Measurements from ENCODE around the gene SNX5. TPM values are rescaled to one million over a fixed set of nuclear protein-coding genes. Genes with fewer than 3 reads are reported as not detected.

Gene SNX5
- polyA plus RNA-seq, 1 donor from 2014 or later = 59.8 TPM

DNA sequence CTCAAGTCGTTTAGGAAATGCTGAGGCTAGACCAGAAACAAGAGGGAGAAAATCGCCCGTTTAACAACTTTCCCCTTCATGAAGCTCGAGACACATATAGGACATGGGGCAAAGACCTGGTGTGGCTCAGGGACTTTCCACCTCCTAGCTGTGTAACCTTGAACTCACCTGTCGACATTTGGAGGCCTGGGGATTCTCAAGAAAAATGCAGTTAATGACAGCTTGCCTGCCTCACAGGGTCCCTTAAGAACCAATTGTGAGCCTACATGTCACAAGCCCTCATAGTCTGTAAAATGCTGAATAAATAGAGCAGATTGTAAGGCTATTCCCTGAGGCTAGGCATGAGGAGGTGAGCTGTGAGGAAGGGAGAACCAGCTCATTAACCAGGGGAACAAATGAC is 35.3 kb upstream of the SNX5 start:
- H3K79me2 ChIP-seq (replicated peaks; ENCODE audit: insufficient read depth, low read length) = no peaks in the 10 kb centered on the region
- H2AFZ ChIP-seq (ENCODE audit: low read depth, low read length) = no peak overlapping the region
- no peaks in the 10 kb centered on the region for H4K20me1 ChIP-seq (ENCODE audit: insufficient read depth)
- no peak overlapping the region for H3K27ac ChIP-seq (ENCODE audit: low read length)
- H3F3A ChIP-seq (ENCODE audit: insufficient read depth, low read length, poor library complexity, severe bottlenecking) = no peaks in the 10 kb centered on the region
- no peaks in the 10 kb centered on the region for H3K9me3 ChIP-seq (ENCODE audit: low read length)
- H3K27me3 ChIP-seq (ENCODE audit: insufficient read depth, low read depth, low read length) = no peaks in the 10 kb centered on the region
- H3K4me2 ChIP-seq (ENCODE audit: low read length) = no peak overlapping the region
- no peaks in the 10 kb centered on the region for H3K9me2 ChIP-seq (ENCODE audit: insufficient read depth, low read length)
- no peak overlapping the region for H3K9ac ChIP-seq (ENCODE audit: low read length)
- no peak overlapping the region for H3K4me3 ChIP-seq (ENCODE audit: low read length)
- H3K36me3 ChIP-seq (ENCODE audit: insufficient read depth, low read length) = no peaks in the 10 kb centered on the region
- TF ChIP-seq, protein P1, sequence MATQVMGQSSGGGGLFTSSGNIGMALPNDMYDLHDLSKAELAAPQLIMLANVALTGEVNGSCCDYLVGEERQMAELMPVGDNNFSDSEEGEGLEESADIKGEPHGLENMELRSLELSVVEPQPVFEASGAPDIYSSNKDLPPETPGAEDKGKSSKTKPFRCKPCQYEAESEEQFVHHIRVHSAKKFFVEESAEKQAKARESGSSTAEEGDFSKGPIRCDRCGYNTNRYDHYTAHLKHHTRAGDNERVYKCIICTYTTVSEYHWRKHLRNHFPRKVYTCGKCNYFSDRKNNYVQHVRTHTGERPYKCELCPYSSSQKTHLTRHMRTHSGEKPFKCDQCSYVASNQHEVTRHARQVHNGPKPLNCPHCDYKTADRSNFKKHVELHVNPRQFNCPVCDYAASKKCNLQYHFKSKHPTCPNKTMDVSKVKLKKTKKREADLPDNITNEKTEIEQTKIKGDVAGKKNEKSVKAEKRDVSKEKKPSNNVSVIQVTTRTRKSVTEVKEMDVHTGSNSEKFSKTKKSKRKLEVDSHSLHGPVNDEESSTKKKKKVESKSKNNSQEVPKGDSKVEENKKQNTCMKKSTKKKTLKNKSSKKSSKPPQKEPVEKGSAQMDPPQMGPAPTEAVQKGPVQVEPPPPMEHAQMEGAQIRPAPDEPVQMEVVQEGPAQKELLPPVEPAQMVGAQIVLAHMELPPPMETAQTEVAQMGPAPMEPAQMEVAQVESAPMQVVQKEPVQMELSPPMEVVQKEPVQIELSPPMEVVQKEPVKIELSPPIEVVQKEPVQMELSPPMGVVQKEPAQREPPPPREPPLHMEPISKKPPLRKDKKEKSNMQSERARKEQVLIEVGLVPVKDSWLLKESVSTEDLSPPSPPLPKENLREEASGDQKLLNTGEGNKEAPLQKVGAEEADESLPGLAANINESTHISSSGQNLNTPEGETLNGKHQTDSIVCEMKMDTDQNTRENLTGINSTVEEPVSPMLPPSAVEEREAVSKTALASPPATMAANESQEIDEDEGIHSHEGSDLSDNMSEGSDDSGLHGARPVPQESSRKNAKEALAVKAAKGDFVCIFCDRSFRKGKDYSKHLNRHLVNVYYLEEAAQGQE (IDR thresholded peaks at IDR 0.05; ENCODE audit: borderline replicate concordance) = no peak
- TF ChIP-seq POLR2AphosphoS5 (IDR thresholded peaks at IDR 0.05) (no peak), EZH2 (IDR thresholded peaks at IDR 0.05; ENCODE audit: borderline replicate concordance, insufficient read depth, low read length, poor library complexity, severe bottlenecking) (no peak), EP300 (conservative IDR thresholded peaks at IDR 0.05; ENCODE audit: poor library complexity, severe bottlenecking) (no peak), SMC3 (conservative IDR thresholded peaks at IDR 0.05; ENCODE audit: poor library complexity) (no peak), MXI1 (conservative IDR thresholded peaks at IDR 0.05; ENCODE audit: poor library complexity, severe bottlenecking) (no peak), TAF1 (IDR thresholded peaks at IDR 0.05; ENCODE audit: low read depth) (no peak), RAD21 (conservative IDR thresholded peaks at IDR 0.05) (no peak)
- TF ChIP-seq, protein P2, sequence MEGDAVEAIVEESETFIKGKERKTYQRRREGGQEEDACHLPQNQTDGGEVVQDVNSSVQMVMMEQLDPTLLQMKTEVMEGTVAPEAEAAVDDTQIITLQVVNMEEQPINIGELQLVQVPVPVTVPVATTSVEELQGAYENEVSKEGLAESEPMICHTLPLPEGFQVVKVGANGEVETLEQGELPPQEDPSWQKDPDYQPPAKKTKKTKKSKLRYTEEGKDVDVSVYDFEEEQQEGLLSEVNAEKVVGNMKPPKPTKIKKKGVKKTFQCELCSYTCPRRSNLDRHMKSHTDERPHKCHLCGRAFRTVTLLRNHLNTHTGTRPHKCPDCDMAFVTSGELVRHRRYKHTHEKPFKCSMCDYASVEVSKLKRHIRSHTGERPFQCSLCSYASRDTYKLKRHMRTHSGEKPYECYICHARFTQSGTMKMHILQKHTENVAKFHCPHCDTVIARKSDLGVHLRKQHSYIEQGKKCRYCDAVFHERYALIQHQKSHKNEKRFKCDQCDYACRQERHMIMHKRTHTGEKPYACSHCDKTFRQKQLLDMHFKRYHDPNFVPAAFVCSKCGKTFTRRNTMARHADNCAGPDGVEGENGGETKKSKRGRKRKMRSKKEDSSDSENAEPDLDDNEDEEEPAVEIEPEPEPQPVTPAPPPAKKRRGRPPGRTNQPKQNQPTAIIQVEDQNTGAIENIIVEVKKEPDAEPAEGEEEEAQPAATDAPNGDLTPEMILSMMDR (IDR thresholded peaks at IDR 0.05; ENCODE audit: poor library complexity, severe bottlenecking) = no peak

DNA sequence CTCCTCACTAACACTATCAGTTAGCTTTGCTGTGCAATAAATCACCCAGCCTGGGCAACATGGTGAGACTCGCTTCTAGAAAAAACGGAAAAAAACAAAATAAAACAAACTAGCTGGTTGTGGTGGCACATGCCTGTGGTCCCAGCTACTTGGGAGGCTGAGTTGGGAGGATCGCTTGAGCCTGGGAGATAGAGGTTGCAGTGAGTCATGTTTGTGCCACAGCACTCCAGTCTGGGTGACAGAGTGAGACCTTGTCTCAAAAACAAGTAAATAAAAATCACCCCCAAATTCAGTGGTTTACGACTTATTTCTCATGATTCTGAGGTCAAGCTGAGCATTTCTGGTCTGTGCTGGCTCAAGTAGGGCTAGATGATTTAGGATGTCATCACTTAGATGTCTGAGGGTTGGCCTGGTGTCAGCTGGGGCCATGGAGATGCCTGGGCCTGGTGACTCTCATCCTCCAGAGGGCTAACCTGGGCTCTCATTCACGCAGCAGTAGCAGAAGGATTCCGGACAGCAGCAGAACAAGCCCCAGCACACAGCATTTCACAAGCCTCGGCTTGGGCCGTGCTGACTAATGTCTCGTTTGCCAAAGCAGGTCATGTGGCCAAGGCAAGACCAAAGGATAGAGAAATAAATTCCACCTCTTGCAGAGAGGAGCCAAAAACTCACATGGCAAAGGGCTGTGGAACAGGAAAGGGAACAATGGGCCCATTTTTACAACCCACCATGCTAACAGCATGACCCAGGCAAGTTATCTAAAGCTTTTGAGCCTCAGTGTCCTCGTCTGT is 32.7 kb upstream of the SNX5 start:
- H2AFZ ChIP-seq (ENCODE audit: low read depth, low read length) = no peak overlapping the region
- no peak overlapping the region for H3K4me2 ChIP-seq (ENCODE audit: low read length)
- no peak overlapping the region for H3K4me3 ChIP-seq (ENCODE audit: low read length)
- no peaks in the 10 kb centered on the region for H3K36me3 ChIP-seq (ENCODE audit: insufficient read depth, low read length)
- no peak overlapping the region for H3K27ac ChIP-seq (ENCODE audit: low read length)
- no peaks in the 10 kb centered on the region for H4K20me1 ChIP-seq (ENCODE audit: insufficient read depth)
- H3K9me2 ChIP-seq (ENCODE audit: insufficient read depth, low read length) = no peaks in the 10 kb centered on the region
- no peaks in the 10 kb centered on the region for H3K27me3 ChIP-seq (ENCODE audit: insufficient read depth, low read depth, low read length)
- TF ChIP-seq, protein P1 (IDR thresholded peaks at IDR 0.05; ENCODE audit: borderline replicate concordance) = no peak
- TF ChIP-seq EP300 (conservative IDR thresholded peaks at IDR 0.05; ENCODE audit: poor library complexity, severe bottlenecking) (no peak), MXI1 (conservative IDR thresholded peaks at IDR 0.05; ENCODE audit: poor library complexity, severe bottlenecking) (no peak), EZH2 (IDR thresholded peaks at IDR 0.05; ENCODE audit: borderline replicate concordance, insufficient read depth, low read length, poor library complexity, severe bottlenecking) (no peak), RAD21 (conservative IDR thresholded peaks at IDR 0.05) (no peak), SMC3 (conservative IDR thresholded peaks at IDR 0.05; ENCODE audit: poor library complexity) (no peak), POLR2AphosphoS5 (IDR thresholded peaks at IDR 0.05) (no peak), TAF1 (IDR thresholded peaks at IDR 0.05; ENCODE audit: low read depth) (no peak)
- TF ChIP-seq, protein P2 (IDR thresholded peaks at IDR 0.05; ENCODE audit: poor library complexity, severe bottlenecking) = no peak
- H3F3A ChIP-seq (ENCODE audit: insufficient read depth, low read length, poor library complexity, severe bottlenecking) = no peaks in the 10 kb centered on the region
- no peaks in the 10 kb centered on the region for H3K9me3 ChIP-seq (ENCODE audit: low read length)
- no peaks in the 10 kb centered on the region for H3K79me2 ChIP-seq (replicated peaks; ENCODE audit: insufficient read depth, low read length)
- no peak overlapping the region for H3K9ac ChIP-seq (ENCODE audit: low read length)

All from neural cell (in vitro differentiated cells).